GM12865 (cell line): Measurements from ENCODE around the gene MED13.
"Not testable (repeated sequence)": the region's sequence is repeated elsewhere in the genome, so short reads cannot be mapped to it uniquely, and the experiment has no call there.

Source experiments
- DNase-seq: peaks from one replicate; pipeline ENCODE4 v3.0.0; 2010; ENCODE audit warnings: low read depth
- H3K4me3 ChIP-seq: 2 replicates; pipeline ENCODE4 v1.5.1; 2011; ENCODE audit warnings: mild to moderate bottlenecking, low read depth, low read length, control low read depth
- TF ChIP-seq, protein P1 (sequence below): IDR thresholded peaks from 2 replicates; pipeline ENCODE4 v1.5.1; 2011; ENCODE audit warnings: low read length, control low read depth, low read depth, inconsistent platforms; ENCODE audit not compliant: insufficient read depth; ENCODE audit errors: missing control alignments

Gene MED13

DNA sequence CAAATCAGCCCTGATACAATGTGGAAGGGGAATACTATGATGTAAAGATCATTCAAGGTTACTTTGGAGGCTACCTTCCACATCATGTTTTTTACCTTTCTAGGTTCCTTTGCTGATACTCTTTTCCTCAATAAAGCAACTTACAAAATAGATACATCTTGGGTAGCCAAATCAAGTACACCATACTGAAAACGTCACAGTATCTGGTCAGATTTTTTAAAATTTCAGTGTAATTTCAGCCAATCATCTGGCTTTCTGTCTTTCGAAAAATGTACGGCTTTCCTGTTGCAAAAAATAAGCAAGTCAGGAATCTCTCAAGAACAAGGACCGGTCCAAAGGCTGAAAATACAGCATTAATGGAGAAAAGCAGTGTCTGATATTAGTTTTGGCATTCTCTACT is 15.6 kb upstream of the MED13 start:
- no peak overlapping the region for H3K4me3 ChIP-seq
- TF ChIP-seq, protein P1, sequence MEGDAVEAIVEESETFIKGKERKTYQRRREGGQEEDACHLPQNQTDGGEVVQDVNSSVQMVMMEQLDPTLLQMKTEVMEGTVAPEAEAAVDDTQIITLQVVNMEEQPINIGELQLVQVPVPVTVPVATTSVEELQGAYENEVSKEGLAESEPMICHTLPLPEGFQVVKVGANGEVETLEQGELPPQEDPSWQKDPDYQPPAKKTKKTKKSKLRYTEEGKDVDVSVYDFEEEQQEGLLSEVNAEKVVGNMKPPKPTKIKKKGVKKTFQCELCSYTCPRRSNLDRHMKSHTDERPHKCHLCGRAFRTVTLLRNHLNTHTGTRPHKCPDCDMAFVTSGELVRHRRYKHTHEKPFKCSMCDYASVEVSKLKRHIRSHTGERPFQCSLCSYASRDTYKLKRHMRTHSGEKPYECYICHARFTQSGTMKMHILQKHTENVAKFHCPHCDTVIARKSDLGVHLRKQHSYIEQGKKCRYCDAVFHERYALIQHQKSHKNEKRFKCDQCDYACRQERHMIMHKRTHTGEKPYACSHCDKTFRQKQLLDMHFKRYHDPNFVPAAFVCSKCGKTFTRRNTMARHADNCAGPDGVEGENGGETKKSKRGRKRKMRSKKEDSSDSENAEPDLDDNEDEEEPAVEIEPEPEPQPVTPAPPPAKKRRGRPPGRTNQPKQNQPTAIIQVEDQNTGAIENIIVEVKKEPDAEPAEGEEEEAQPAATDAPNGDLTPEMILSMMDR = no peak
- DNase-seq = no peak

DNA sequence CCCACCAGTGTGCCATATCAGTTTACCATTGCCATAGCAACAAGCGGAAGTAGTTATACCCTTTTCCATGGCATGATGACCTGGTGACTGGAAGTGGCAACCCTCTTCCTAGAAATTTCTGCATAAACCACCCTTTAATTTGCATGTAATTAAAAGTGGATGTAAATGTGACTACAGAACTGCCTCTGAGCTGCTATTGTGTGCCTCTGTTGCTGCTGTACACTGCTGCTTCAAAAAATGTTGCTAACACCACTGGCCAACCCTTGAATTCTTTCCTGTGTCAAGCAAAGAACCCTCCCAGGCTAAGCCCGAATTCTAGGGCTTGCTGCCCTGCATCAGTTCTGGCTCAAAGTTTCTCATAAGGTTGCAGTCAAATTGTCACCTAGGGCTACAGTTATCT is 12.9 kb upstream of the MED13 start:
- DNase-seq = no peak
- no peak overlapping the region for H3K4me3 ChIP-seq
- TF ChIP-seq, protein P1 = no peak

DNA sequence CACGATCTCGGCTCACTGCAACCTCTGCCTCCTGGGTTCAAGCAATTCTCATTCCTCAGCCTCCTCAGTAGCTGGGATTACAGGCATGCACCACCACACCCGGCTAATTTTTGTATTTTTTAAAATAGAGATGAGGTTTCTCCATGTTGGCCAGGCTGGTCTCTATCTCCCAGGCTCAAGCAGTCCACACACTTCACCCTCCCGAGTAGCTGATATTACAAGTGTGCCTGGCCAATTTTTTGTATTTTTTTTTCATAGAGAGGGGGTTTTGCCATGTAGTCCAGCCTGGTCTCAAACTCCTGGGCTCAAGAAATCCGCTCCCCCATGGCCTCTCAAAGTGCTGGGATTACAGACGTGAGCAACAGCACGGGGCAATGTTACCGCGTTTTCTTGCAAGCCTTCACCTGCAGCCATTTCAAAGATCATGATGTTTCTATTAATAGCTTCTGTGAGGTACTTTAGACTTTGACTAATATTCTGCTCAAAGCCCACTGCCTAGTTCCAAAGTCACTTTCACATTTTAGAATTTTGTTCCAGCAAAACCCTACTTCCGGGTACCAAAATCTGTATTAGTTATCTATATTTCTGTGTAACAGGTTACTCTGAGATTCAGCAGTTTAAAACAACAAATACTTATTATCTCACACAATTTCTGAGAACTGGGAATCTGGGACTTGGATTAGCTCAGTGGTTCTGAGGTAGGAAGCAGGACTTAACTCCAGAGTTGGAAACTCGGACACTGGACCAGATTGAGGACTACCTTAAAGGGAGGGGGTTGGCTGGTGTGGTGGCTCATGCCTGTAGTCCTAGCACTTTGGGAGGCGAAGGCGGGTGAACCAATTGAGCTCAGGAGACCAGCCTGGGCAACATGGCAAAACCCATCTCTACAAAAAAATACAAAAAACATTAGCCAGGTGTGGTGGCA is 12.0 kb upstream of the MED13 start:
- H3K4me3 ChIP-seq = no peak overlapping the region
- no peak for DNase-seq
- TF ChIP-seq, protein P1 = no peak

DNA sequence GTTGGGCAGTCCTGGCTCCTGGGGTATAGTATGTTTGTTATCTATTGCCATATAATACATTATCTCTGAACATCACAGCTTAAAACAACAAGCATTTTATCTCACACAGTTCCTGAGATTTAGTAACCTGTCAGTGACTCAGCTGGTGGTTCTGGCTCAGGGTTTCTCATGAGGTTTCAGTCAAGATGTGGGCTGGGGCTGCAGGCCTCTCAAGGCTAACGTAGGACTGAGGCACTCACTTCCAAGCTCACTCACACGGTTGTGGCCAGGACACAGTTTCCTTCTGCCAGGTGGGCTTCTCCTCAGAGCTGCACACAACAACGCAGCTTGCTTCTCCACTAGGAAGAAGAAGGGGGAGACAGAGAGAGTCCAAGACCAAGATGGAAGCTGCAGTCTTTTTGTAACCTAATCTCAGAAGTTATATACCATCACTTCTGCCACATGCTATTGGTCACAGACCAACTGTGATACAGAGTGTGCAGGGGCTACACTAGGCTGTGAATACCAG is 10.3 kb upstream of the MED13 start:
- peak; percentile 20 for DNase-seq
- no peak overlapping the region for H3K4me3 ChIP-seq
- TF ChIP-seq, protein P1 = no peak

DNA sequence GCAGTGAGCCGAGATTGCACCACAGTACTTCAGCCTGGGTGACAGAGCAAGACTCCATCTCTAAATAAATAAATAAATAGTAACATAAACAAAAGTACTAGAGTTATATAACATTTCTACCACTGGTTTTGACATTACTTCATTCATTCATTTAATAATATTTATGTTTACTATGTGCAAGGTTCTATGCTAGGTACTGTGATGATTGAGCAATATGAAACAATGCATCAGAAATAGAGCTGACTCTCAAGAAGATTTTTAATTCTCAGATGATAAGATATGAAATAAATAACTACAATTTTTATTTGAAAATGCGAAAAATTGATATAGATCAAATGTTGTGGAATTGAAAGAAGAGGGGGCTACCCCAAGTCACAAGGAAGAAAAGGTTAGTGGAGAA is 8.9 kb upstream of the MED13 start:
- TF ChIP-seq, protein P1 = no peak
- H3K4me3 ChIP-seq = no peak overlapping the region
- no peak for DNase-seq

DNA sequence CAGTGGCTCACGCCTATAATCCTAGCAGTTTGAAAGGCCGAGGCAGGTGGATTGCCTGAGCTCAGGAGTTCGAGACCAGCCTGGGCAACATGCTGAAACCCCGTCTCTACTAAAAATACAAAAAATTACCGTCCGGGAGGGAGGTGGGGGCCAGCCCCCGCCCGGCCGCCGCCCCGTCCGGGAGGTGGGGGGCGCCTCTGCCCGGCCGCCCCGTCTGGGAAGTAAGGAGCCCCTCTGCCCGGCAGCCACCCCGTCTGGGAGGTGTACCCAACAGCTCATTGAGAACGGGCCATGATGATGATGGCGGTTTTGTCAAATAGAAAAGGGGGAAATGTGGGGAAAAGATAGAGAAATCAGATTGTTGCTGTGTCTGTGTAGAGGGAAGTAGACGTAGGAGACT is 7.8 kb upstream of the MED13 start:
- not testable (repeated sequence) for H3K4me3 ChIP-seq, DNase-seq

DNA sequence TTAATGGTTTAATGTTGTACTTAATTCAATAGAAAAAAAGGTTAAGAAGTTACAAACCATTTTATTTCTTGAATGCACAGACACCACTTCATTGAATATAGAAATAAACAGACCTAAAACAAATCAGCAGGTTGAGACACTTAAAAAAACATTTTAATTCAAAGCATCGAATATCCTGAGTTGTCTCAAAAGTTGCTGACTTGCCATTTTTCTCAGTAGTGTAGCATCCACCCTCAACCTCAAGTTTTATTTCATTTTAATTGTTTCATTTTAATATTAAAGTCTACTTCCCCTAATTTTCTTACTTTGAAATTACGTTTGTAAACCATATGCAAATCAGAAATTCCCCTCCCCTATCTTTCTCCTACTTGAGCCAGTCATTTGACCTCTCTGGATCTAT is 5.8 kb upstream of the MED13 start:
- DNase-seq = no peak
- TF ChIP-seq, protein P1 = no peak
- H3K4me3 ChIP-seq = no peak overlapping the region
